GM23338 (cell line): ENCODE data around the gene ZCCHC9. TPM values are rescaled to one million over a fixed set of nuclear protein-coding genes. Genes with fewer than 3 reads are reported as not detected.

Experiments
- ATAC-seq: fragments of 200-7000 bp; cut with Tn5 transposase; 3 replicates; pipeline ENCODE4 v1.9.1; 2020
- DNase-seq: peaks from one replicate; pipeline ENCODE4 v3.0.0-alpha.2; 2015; ENCODE audit warnings: low spot score
- H2AFZ ChIP-seq: fragments of 200-600 bp; sonication (generic); 2 replicates; pipeline ENCODE4 v1.8.0; 2016; ENCODE audit warnings: antibody characterized with exemption, mild to moderate bottlenecking, moderate library complexity
- H3F3A ChIP-seq: fragments of 200-600 bp; sonication (generic); replicated peaks from 2 replicates; pipeline ENCODE4 v1.8.0; 2017; ENCODE audit warnings: antibody characterized with exemption, mixed run types, low read depth
- H3K27ac ChIP-seq: fragments of 200-600 bp; sonication (generic); 2 replicates; pipeline ENCODE4 v1.6.1; 2016; ENCODE audit warnings: low read depth
- H3K27me3 ChIP-seq: fragments of 200-600 bp; sonication (generic); 2 replicates; pipeline ENCODE4 v1.8.0; 2016; ENCODE audit warnings: mild to moderate bottlenecking, mixed run types, moderate library complexity; ENCODE audit not compliant: insufficient read depth
- H3K36me3 ChIP-seq: fragments of 200-600 bp; sonication (generic); 2 replicates; pipeline ENCODE4 v1.8.0; 2016; ENCODE audit warnings: mild to moderate bottlenecking; ENCODE audit not compliant: insufficient read depth
- H3K4me1 ChIP-seq: fragments of 200-600 bp; sonication (generic); 2 replicates; pipeline ENCODE4 v1.8.0; 2016; ENCODE audit warnings: mild to moderate bottlenecking, moderate library complexity; ENCODE audit not compliant: insufficient read depth
- H3K4me2 ChIP-seq: fragments of 200-600 bp; sonication (generic); 2 replicates; pipeline ENCODE4 v1.7.1; 2017; ENCODE audit warnings: mixed run types
- H3K4me3 ChIP-seq: fragments of 200-600 bp; sonication (generic); 2 replicates; pipeline ENCODE4 v1.6.1; 2016; ENCODE audit warnings: mixed run types
- H3K79me2 ChIP-seq: fragments of 200-600 bp; sonication (generic); replicated peaks from 2 replicates; pipeline ENCODE4 v1.8.0; 2017; ENCODE audit warnings: mild to moderate bottlenecking; ENCODE audit not compliant: insufficient read depth
- H3K9me2 ChIP-seq: fragments of 200-600 bp; sonication (generic); 2 replicates; pipeline ENCODE4 v1.8.0; 2017; ENCODE audit not compliant: insufficient read depth
- H4K20me1 ChIP-seq: fragments of 200-600 bp; sonication (generic); replicated peaks from 2 replicates; pipeline ENCODE4 v1.8.0; 2017; ENCODE audit warnings: mild to moderate bottlenecking; ENCODE audit not compliant: insufficient read depth
- H3K27ac Mint-ChIP-seq: 2 replicates; pipeline ENCODE4 v1.8.0; 2020; ENCODE audit warnings: inconsistent platforms, mild to moderate bottlenecking, moderate library complexity, mixed read lengths
- H3K27me3 Mint-ChIP-seq: 3 replicates; pipeline ENCODE4 v1.8.0; 2022; ENCODE audit warnings: low read depth, mild to moderate bottlenecking, moderate library complexity, mixed read lengths, inconsistent platforms; ENCODE audit not compliant: insufficient read depth, poor library complexity
- H3K36me3 Mint-ChIP-seq: 3 replicates; pipeline ENCODE4 v1.8.0; 2021; ENCODE audit warnings: low read depth, mild to moderate bottlenecking, inconsistent platforms, moderate library complexity, mixed read lengths
- H3K4me1 Mint-ChIP-seq: 3 replicates; pipeline ENCODE4 v1.8.0; 2020; ENCODE audit warnings: mild to moderate bottlenecking, inconsistent platforms, mixed read lengths
- H3K4me3 Mint-ChIP-seq: 3 replicates; pipeline ENCODE4 v1.8.0; 2021; ENCODE audit warnings: moderate library complexity, mild to moderate bottlenecking, inconsistent platforms, mixed read lengths
- H3K9me3 Mint-ChIP-seq: 3 replicates; pipeline ENCODE4 v1.8.0; 2020; ENCODE audit warnings: moderate library complexity, mild to moderate bottlenecking, inconsistent platforms, mixed read lengths
- CREB1 ChIP-seq: fragments of 250-450 bp; sonication (Bioruptor Pico); IDR thresholded peaks from 2 replicates; pipeline ENCODE4 v1.5.0; 2020; ENCODE audit warnings: low read depth, mild to moderate bottlenecking, moderate library complexity
- EZH2 ChIP-seq: fragments of 200-600 bp; sonication (generic); IDR thresholded peaks from one replicate; pipeline ENCODE4 v1.8.0; 2017; ENCODE audit warnings: antibody characterized with exemption, mild to moderate bottlenecking, low read depth; ENCODE audit not compliant: unreplicated experiment
- EZH2phosphoT487 ChIP-seq: fragments of 200-600 bp; sonication (generic); IDR thresholded peaks from one replicate; pipeline ENCODE4 v1.8.1; 2018; ENCODE audit warnings: antibody characterized with exemption; ENCODE audit not compliant: unreplicated experiment
- JUNB ChIP-seq: IDR thresholded peaks from one replicate; pipeline ENCODE4 v1.6.1; 2016; ENCODE audit warnings: antibody characterized with exemption; ENCODE audit not compliant: unreplicated experiment
- NANOG ChIP-seq: IDR thresholded peaks from 2 replicates; pipeline ENCODE4 v1.6.1; 2016; ENCODE audit warnings: antibody characterized with exemption, borderline replicate concordance
- POLR2AphosphoS5 ChIP-seq: IDR thresholded peaks from 2 replicates; pipeline ENCODE4 v1.6.1; 2016; ENCODE audit warnings: antibody characterized with exemption, low read depth
- STAT1 ChIP-seq: IDR thresholded peaks from one replicate; pipeline ENCODE4 v1.6.1; 2016; ENCODE audit warnings: antibody characterized with exemption; ENCODE audit not compliant: unreplicated experiment
- ZNF114 ChIP-seq: fragments of 250-450 bp; sonication (Bioruptor Pico); IDR thresholded peaks from 2 replicates; pipeline ENCODE4 v1.5.0; 2020; ENCODE audit warnings: mild to moderate bottlenecking, moderate library complexity
- polyA plus RNA-seq: library from polyadenylated mRNA; unstranded; fragments of >200 nt; fragmentation: Nextera tagmentation; extraction: Ambion mirVana; gene quantifications from 2 replicates; pipeline ENCODE4 v1.2.1, GENCODE V29; 2016
- total RNA-seq: library from RNA; depleted of rRNA; stranded (reverse); fragments of >200 nt; shearing (Covaris generic); gene quantifications from 2 replicates; pipeline ENCODE4 v1.2.3, GENCODE V29; 2014
- TF ChIP-seq, protein P1 (sequence below): IDR thresholded peaks from one replicate; pipeline ENCODE4 v1.6.1; 2018; ENCODE audit warnings: antibody characterized with exemption; ENCODE audit not compliant: unreplicated experiment
- TF ChIP-seq, protein P2 (sequence below), 2 experiments: fragments of 200-600 bp in 1 of 2; sonication (generic) in 1 of 2; conservative IDR thresholded peaks; 2 replicates each; pipeline versions ENCODE4 v1.5.1 to v1.6.1; 2016 to 2017; ENCODE audit warnings: antibody characterized with exemption in 2 of 2, low read depth in 2 of 2, mild to moderate bottlenecking in 2 of 2, moderate library complexity in 1 of 2
- TF ChIP-seq, protein P3 (sequence below): fragments of 250-450 bp; sonication (Bioruptor Pico); IDR thresholded peaks from 2 replicates; pipeline ENCODE4 v1.5.0; 2020; ENCODE audit warnings: mild to moderate bottlenecking, moderate library complexity
- TF ChIP-seq, protein P4 (sequence below): IDR thresholded peaks from 2 replicates; pipeline ENCODE4 v1.6.1; 2016; ENCODE audit warnings: antibody characterized with exemption

Gene ZCCHC9
- total and polyA plus RNA-seq, 2 experiments from 2014 or later = 31.1 to 48.7 TPM

DNA sequence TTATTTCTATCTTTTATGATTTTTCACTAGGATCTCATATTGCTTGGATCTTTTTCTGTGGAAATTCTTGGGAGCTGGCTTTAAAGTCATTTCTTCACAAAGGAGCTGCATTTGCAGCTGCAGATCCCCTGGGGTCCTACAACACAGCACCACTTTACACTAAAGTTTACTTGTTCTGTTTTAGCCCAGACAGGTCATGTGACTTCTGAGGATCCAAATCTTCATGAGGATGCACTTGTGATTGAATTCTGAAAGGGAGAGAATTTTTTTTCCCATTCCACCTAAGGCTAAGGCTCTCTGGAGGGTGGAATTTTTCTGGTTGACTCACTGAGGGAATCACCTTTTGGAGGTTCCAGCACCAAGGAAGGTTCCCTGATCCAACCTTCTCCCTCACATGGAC, 49.1 kb downstream of the ZCCHC9 start:
- Mint-ChIP-seq H3K4me3 (no peak overlapping the region), H3K4me1 (peaks cover 11% of the 10 kb centered on the region), H3K9me3 (no peaks in the 10 kb centered on the region), H3K27me3 (no peaks in the 10 kb centered on the region), H3K27ac (no peak overlapping the region), H3K36me3 (no peaks in the 10 kb centered on the region)
- ATAC-seq = no peak
- no peak overlapping the region for H3K4me3 ChIP-seq
- no peak overlapping the region for H3K4me2 ChIP-seq
- H3K27me3 ChIP-seq = no peaks in the 10 kb centered on the region
- no peaks in the 10 kb centered on the region for H3F3A ChIP-seq
- no peaks in the 10 kb centered on the region; the same call in 1 of the 2 replicates for H3K9me2 ChIP-seq
- peak overlapping the region; percentile 88; the same call in 1 of the 2 replicates for H2AFZ ChIP-seq
- TF ChIP-seq EZH2phosphoT487 = no peak
- TF ChIP-seq, protein P1, sequence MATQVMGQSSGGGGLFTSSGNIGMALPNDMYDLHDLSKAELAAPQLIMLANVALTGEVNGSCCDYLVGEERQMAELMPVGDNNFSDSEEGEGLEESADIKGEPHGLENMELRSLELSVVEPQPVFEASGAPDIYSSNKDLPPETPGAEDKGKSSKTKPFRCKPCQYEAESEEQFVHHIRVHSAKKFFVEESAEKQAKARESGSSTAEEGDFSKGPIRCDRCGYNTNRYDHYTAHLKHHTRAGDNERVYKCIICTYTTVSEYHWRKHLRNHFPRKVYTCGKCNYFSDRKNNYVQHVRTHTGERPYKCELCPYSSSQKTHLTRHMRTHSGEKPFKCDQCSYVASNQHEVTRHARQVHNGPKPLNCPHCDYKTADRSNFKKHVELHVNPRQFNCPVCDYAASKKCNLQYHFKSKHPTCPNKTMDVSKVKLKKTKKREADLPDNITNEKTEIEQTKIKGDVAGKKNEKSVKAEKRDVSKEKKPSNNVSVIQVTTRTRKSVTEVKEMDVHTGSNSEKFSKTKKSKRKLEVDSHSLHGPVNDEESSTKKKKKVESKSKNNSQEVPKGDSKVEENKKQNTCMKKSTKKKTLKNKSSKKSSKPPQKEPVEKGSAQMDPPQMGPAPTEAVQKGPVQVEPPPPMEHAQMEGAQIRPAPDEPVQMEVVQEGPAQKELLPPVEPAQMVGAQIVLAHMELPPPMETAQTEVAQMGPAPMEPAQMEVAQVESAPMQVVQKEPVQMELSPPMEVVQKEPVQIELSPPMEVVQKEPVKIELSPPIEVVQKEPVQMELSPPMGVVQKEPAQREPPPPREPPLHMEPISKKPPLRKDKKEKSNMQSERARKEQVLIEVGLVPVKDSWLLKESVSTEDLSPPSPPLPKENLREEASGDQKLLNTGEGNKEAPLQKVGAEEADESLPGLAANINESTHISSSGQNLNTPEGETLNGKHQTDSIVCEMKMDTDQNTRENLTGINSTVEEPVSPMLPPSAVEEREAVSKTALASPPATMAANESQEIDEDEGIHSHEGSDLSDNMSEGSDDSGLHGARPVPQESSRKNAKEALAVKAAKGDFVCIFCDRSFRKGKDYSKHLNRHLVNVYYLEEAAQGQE = no peak
- TF ChIP-seq NANOG = no peak
- TF ChIP-seq STAT1 = no peak
- TF ChIP-seq POLR2AphosphoS5 = no peak
- no peak for TF ChIP-seq EZH2
- TF ChIP-seq, protein P2, sequence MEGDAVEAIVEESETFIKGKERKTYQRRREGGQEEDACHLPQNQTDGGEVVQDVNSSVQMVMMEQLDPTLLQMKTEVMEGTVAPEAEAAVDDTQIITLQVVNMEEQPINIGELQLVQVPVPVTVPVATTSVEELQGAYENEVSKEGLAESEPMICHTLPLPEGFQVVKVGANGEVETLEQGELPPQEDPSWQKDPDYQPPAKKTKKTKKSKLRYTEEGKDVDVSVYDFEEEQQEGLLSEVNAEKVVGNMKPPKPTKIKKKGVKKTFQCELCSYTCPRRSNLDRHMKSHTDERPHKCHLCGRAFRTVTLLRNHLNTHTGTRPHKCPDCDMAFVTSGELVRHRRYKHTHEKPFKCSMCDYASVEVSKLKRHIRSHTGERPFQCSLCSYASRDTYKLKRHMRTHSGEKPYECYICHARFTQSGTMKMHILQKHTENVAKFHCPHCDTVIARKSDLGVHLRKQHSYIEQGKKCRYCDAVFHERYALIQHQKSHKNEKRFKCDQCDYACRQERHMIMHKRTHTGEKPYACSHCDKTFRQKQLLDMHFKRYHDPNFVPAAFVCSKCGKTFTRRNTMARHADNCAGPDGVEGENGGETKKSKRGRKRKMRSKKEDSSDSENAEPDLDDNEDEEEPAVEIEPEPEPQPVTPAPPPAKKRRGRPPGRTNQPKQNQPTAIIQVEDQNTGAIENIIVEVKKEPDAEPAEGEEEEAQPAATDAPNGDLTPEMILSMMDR (conservative IDR thresholded peaks at IDR 0.05; ENCODE audit: low read depth in 2 of 2) = no peak
- no peak for TF ChIP-seq CREB1 (CRISPR knock-in tag)
- no peak for TF ChIP-seq ZNF114 (CRISPR knock-in tag)
- TF ChIP-seq JUNB = no peak
- TF ChIP-seq, protein P3, sequence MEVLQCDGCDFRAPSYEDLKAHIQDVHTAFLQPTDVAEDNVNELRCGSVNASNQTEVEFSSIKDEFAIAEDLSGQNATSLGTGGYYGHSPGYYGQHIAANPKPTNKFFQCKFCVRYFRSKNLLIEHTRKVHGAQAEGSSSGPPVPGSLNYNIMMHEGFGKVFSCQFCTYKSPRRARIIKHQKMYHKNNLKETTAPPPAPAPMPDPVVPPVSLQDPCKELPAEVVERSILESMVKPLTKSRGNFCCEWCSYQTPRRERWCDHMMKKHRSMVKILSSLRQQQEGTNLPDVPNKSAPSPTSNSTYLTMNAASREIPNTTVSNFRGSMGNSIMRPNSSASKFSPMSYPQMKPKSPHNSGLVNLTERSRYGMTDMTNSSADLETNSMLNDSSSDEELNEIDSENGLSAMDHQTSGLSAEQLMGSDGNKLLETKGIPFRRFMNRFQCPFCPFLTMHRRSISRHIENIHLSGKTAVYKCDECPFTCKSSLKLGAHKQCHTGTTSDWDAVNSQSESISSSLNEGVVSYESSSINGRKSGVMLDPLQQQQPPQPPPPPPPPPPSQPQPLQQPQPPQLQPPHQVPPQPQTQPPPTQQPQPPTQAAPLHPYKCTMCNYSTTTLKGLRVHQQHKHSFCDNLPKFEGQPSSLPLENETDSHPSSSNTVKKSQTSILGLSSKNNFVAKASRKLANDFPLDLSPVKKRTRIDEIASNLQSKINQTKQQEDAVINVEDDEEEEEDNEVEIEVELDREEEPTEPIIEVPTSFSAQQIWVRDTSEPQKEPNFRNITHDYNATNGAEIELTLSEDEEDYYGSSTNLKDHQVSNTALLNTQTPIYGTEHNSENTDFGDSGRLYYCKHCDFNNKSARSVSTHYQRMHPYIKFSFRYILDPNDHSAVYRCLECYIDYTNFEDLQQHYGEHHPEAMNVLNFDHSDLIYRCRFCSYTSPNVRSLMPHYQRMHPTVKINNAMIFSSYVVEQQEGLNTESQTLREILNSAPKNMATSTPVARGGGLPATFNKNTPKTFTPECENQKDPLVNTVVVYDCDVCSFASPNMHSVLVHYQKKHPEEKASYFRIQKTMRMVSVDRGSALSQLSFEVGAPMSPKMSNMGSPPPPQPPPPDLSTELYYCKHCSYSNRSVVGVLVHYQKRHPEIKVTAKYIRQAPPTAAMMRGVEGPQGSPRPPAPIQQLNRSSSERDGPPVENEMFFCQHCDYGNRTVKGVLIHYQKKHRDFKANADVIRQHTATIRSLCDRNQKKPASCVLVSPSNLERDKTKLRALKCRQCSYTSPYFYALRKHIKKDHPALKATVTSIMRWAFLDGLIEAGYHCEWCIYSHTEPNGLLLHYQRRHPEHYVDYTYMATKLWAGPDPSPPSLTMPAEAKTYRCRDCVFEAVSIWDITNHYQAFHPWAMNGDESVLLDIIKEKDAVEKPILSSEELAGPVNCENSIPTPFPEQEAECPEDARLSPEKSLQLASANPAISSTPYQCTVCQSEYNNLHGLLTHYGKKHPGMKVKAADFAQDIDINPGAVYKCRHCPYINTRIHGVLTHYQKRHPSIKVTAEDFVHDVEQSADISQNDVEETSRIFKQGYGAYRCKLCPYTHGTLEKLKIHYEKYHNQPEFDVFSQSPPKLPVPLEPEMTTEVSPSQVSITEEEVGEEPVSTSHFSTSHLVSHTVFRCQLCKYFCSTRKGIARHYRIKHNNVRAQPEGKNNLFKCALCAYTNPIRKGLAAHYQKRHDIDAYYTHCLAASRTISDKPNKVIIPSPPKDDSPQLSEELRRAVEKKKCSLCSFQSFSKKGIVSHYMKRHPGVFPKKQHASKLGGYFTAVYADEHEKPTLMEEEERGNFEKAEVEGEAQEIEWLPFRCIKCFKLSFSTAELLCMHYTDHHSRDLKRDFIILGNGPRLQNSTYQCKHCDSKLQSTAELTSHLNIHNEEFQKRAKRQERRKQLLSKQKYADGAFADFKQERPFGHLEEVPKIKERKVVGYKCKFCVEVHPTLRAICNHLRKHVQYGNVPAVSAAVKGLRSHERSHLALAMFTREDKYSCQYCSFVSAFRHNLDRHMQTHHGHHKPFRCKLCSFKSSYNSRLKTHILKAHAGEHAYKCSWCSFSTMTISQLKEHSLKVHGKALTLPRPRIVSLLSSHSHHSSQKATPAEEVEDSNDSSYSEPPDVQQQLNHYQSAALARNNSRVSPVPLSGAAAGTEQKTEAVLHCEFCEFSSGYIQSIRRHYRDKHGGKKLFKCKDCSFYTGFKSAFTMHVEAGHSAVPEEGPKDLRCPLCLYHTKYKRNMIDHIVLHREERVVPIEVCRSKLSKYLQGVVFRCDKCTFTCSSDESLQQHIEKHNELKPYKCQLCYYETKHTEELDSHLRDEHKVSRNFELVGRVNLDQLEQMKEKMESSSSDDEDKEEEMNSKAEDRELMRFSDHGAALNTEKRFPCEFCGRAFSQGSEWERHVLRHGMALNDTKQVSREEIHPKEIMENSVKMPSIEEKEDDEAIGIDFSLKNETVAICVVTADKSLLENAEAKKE (CRISPR knock-in tag) = no peak
- TF ChIP-seq, protein P4, sequence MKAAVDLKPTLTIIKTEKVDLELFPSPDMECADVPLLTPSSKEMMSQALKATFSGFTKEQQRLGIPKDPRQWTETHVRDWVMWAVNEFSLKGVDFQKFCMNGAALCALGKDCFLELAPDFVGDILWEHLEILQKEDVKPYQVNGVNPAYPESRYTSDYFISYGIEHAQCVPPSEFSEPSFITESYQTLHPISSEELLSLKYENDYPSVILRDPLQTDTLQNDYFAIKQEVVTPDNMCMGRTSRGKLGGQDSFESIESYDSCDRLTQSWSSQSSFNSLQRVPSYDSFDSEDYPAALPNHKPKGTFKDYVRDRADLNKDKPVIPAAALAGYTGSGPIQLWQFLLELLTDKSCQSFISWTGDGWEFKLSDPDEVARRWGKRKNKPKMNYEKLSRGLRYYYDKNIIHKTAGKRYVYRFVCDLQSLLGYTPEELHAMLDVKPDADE = no peak
- H3K79me2 ChIP-seq = no peaks in the 10 kb centered on the region
- no peak for DNase-seq
- H3K4me1 ChIP-seq = no peaks in the 10 kb centered on the region
- no peaks in the 10 kb centered on the region for H4K20me1 ChIP-seq
- H3K36me3 ChIP-seq = no peaks in the 10 kb centered on the region
- no peak overlapping the region for H3K27ac ChIP-seq
